Neural cell (in vitro differentiated cells): ENCODE measurements around the gene OXSM.

Source experiments
- CTCF ChIP-seq: fragments of 450-650 bp; IDR thresholded peaks from 2 replicates; pipeline ENCODE4 v1.5.1; 2014; ENCODE audit warnings: antibody characterized with exemption, mild to moderate bottlenecking, moderate library complexity; ENCODE audit not compliant: poor library complexity, severe bottlenecking
- SMC3 ChIP-seq: fragments of 450-650 bp; conservative IDR thresholded peaks from 2 replicates; pipeline ENCODE4 v1.6.1; 2014; ENCODE audit warnings: antibody characterized with exemption, mild to moderate bottlenecking, moderate library complexity; ENCODE audit not compliant: poor library complexity

- TF ChIP-seq CTCF = no peak
- no peak for TF ChIP-seq SMC3
These were observed 36.6 kb downstream of the OXSM start for GRCh38 chr3:25826510-25826909.
